HK-2 (cell line): ENCODE measurements around the gene ANKZF1.

Source experiments
- DNase-seq: peaks from one replicate; pipeline ENCODE4 v3.0.0-alpha.2; 2018; ENCODE audit not compliant: unreplicated experiment

Gene ANKZF1

GRCh38 chr2:219223831-219224610 lies 5.6 kb upstream of the ANKZF1 start:
- DNase-seq, result no peak

GRCh38 chr2:219225350-219225749 lies 4.3 kb upstream of the ANKZF1 start:
- no peak for DNase-seq

GRCh38 chr2:219228041-219228910 lies 1.3 kb upstream of the ANKZF1 start:
- DNase-seq, result no peak

- DNase-seq, result no peak
Observed at GRCh38 chr2:219228911-219229304, 698 bp upstream of the ANKZF1 start.

- DNase-seq, result peak; percentile 82
Observed at GRCh38 chr2:219230059-219230540, 494 bp downstream of the ANKZF1 start.

- no peak for DNase-seq
Observed at GRCh38 chr2:219234331-219234730, 4.7 kb downstream of the ANKZF1 start.

- no peak for DNase-seq
Observed at GRCh38 chr2:219243291-219243761, 13.7 kb downstream of the ANKZF1 start.

GRCh38 chr2:219244789-219245147 lies 15.2 kb downstream of the ANKZF1 start:
- no peak for DNase-seq

- DNase-seq, result peak; percentile 95
Observed at GRCh38 chr2:219245148-219245898, 15.7 kb downstream of the ANKZF1 start, which contains the start of the genes GLB1L and STK16. Gene GLB1L, minus strand, starts transcription at chr2:219245444. Its CDS starts 1,871 bp downstream, at chr2:219243573. Gene STK16, plus strand, starts transcription at chr2:219245479. Its CDS starts 521 bp downstream, at chr2:219246000.

GRCh38 chr2:219245899-219246230 lies 16.3 kb downstream of the ANKZF1 start:
- no peak for DNase-seq

GRCh38 chr2:219246559-219246958 lies 17.0 kb downstream of the ANKZF1 start:
- no peak for DNase-seq

- no peak for DNase-seq
Observed at GRCh38 chr2:219247678-219248642, 18.4 kb downstream of the ANKZF1 start.

- no peak for DNase-seq
Observed at GRCh38 chr2:219248845-219249202, 19.2 kb downstream of the ANKZF1 start.

- DNase-seq, result peak; percentile 78
Observed at GRCh38 chr2:219249203-219249980, 19.8 kb downstream of the ANKZF1 start.

GRCh38 chr2:219250049-219250781 lies 20.6 kb downstream of the ANKZF1 start:
- DNase-seq, result no peak

- no peak for DNase-seq
Observed at GRCh38 chr2:219251656-219252055, 22.1 kb downstream of the ANKZF1 start.

GRCh38 chr2:219252084-219252483 lies 22.5 kb downstream of the ANKZF1 start:
- DNase-seq, result no peak

GRCh38 chr2:219252570-219252899 lies 22.9 kb downstream of the ANKZF1 start:
- no peak for DNase-seq
